Stomach (tissue), 9 donors: Measurements from ENCODE around the gene HAGH. TPM values are rescaled to one million over a fixed set of nuclear protein-coding genes. Genes with fewer than 3 reads are reported as not detected.

Experiments used
- DNase-seq, 2 donors: peaks; one replicate each; pipeline versions ENCODE4 v3.0.0 to v3.0.0-alpha.2; 2013 to 2019
- H3K27ac ChIP-seq, 5 donors: fragments of 200-600 bp in 4 of 5; sonication (generic) in 4 of 5; one replicate each; pipeline ENCODE4 v1.5.1; 2013 to 2019; ENCODE audit warnings: mild to moderate bottlenecking in 1 of 5, moderate library complexity in 1 of 5
- H3K27me3 ChIP-seq, 3 donors: fragments of 200-600 bp; sonication (generic); one replicate each; pipeline ENCODE4 v1.5.1; 2017 to 2019; ENCODE audit warnings: mixed run types in 1 of 3
- H3K36me3 ChIP-seq, 4 donors: fragments of 200-600 bp; sonication (generic); 1 replicate in 3 of 4; 2 replicates in 1 of 4; pipeline ENCODE4 v1.5.1; 2016 to 2019
- H3K4me1 ChIP-seq, 4 donors: fragments of 200-600 bp; sonication (generic); one replicate each; pipeline ENCODE4 v1.5.1; 2016 to 2019
- H3K4me3 ChIP-seq, 4 donors: fragments of 200-600 bp; sonication (generic) in 3 of 4; one replicate each; pipeline ENCODE4 v1.5.1; 2016 to 2019; ENCODE audit warnings: mild to moderate bottlenecking in 1 of 4
- H3K9me3 ChIP-seq, 4 donors: fragments of 200-600 bp; sonication (generic); one replicate each; pipeline ENCODE4 v1.5.1; 2016 to 2019
- CTCF ChIP-seq, 7 experiments: fragments of 450-650 bp in 4 of 7; fragments of 200-600 bp in 3 of 7; sonication (generic) in 3 of 7; IDR thresholded peaks; one replicate each; pipeline ENCODE4 v1.5.1; 2016 to 2019; ENCODE audit warnings: antibody characterized with exemption in 7 of 7, control low read depth in 2 of 7, mild to moderate bottlenecking in 1 of 7
- EP300 ChIP-seq: sonication (generic); formaldehyde crosslinking; IDR thresholded peaks from one replicate; pipeline ENCODE4 v1.6.1; 2017; ENCODE audit warnings: antibody characterized with exemption
- POLR2A ChIP-seq, 4 donors: fragments of 450-650 bp; IDR thresholded peaks; one replicate each; pipeline ENCODE4 v1.6.1; 2016; ENCODE audit warnings: antibody characterized with exemption in 4 of 4, control low read depth in 2 of 4, mild to moderate bottlenecking in 1 of 4, moderate library complexity in 1 of 4
- POLR2AphosphoS5 ChIP-seq, 3 donors: sonication (generic); formaldehyde crosslinking; IDR thresholded peaks; one replicate each; pipeline ENCODE4 v1.6.1; 2016; ENCODE audit warnings: antibody characterized with exemption in 3 of 3
- WGBS, 5 donors: extraction: QIAGEN DNeasy Blood & Tissue Kit in 3 of 5; methylation state at CpG; one replicate each; pipeline versions ENCODE4 v1.1.5 to v1.1.7; 2013 to 2018; 5-methylcytosine and 5-hydroxymethylcytosine counted together
- intact Hi-C: fragments of 100-400 bp; cut with DNase I; formaldehyde crosslinking; loops from one replicate; pipeline ENCODE4 v1.15.1; 2023; ENCODE audit warnings: low total_unique reads
- polyA plus RNA-seq, 3 donors: library from polyadenylated mRNA; stranded (reverse); fragments of 200-250 nt; gene quantifications; one replicate each; pipeline ENCODE4 v1.2.3, GENCODE V29; 2013
- total RNA-seq, 5 donors: library from RNA; depleted of rRNA; stranded (reverse); fragments of >200 nt; gene quantifications; one replicate each; pipeline versions ENCODE4 v1.1.0 to v1.2.3, GENCODE V29; 2014 to 2016
- donor health status: healthy with polysubstance abuse.
- donor health status: Bipolar disorder and iron deficiency.
- donor health status: healthy.

HAGH gene
- total and polyA plus RNA-seq, 8 donors, result 30.3 to 119 (median 69.2) TPM

DNA sequence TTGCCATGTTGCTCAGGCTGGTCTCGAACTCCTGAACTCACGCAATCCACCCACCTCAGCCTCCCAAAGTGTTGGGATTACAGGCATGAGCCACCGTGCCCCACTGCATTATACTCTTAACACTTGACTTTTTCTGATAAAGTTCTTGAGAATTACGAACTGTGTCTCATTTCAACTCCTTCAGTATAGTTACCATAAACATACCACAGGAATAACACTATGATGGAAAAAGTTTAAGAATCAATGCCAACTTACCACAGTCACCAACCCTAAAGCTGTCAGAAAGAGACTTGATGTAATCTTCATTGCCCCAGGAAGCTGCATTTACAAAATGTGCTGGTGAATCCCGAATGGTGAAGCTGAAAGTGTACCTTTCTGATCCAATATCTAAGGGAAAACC lies 35.1 kb upstream of the HAGH start:
- Histone ChIP-seq H3K36me3 (no peaks in the 10 kb centered on the region), H3K27me3 (peaks cover 0 to 84% (median 26%) of the 10 kb centered on the region in 3 donors), H3K9me3 (no peaks in the 10 kb centered on the region), H3K27ac (no peak overlapping the region), H3K4me3 (no peak overlapping the region), H3K4me1 (peaks cover 0 to 5% (median 0%) of the 10 kb centered on the region in 4 donors)
- no peak for TF ChIP-seq CTCF (IDR thresholded peaks at IDR 0.05)
- TF ChIP-seq EP300, result no peak
- no peak for TF ChIP-seq POLR2A (IDR thresholded peaks at IDR 0.05)
- no peak for TF ChIP-seq POLR2AphosphoS5 (IDR thresholded peaks at IDR 0.05)
- DNase-seq, result no peak
- 70 to 77% (median 75%) methylated on average over 5 of the region's 5 CpGs for WGBS, 5 donors
- intact Hi-C loops, result loop anchor here (5.0 kb wide), 1 partner anchor 71 kb away; no protein-coding TSS in a partner anchor

DNA sequence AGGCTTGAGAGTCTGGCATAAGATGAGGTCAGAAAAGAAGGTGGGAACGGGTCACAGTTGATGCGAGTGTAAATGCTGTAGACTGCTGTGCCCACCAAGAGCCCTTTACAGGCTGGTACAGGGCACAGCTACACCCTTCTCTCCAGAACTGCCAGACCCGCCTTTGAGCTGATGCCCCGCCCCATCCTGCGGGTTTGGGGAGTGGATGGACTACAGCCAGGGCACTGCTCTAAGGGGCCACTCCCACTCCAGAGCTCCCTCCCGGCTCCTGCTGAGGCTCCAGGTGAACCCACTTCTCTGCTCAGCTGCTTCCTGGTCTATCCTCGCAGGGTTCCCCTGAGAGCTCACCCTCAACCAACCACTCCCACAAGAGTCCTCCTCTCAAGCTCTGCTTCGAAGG lies 33.0 kb upstream of the HAGH start:
- Histone ChIP-seq H3K27me3 (peaks cover 0 to 72% (median 26%) of the 10 kb centered on the region in 3 donors), H3K36me3 (no peaks in the 10 kb centered on the region), H3K4me3 (no peak overlapping the region), H3K9me3 (no peaks in the 10 kb centered on the region), H3K27ac (no peak overlapping the region), H3K4me1 (peaks cover 0 to 5% (median 0%) of the 10 kb centered on the region in 4 donors)
- intact Hi-C loops, result loop anchor here (5.0 kb wide), 1 partner anchor 73 kb away; no protein-coding TSS in a partner anchor
- TF ChIP-seq POLR2AphosphoS5 (IDR thresholded peaks at IDR 0.05) (no peak), POLR2A (IDR thresholded peaks at IDR 0.05) (no peak), CTCF (IDR thresholded peaks at IDR 0.05) (no peak), EP300 (no peak)
- 10 to 23% (median 17%) methylated on average over 7 to 8 of the region's 8 CpGs for WGBS, 5 donors
- DNase-seq, result peak; percentile 29 to 47

GRCh38 chr16:1858189-1858865 lies 31.7 kb upstream of the HAGH start:
- peaks cover 0 to 74% (median 26%) of the 10 kb centered on the region in 3 donors for H3K27me3 ChIP-seq
- H3K27ac ChIP-seq, result no peak overlapping the region
- H3K4me3 ChIP-seq, result no peak overlapping the region
- no peaks in the 10 kb centered on the region for H3K36me3 ChIP-seq
- no peak for DNase-seq
- no peaks in the 10 kb centered on the region for H3K9me3 ChIP-seq
- WGBS, 5 donors, result 15 to 31% (median 20%) methylated on average over 8 of the region's 8 CpGs
- intact Hi-C loops, result no loop called here
- TF ChIP-seq CTCF (IDR thresholded peaks at IDR 0.05) (no peak), POLR2A (IDR thresholded peaks at IDR 0.05) (no peak)
- H3K4me1 ChIP-seq, result no peaks in the 10 kb centered on the region

DNA sequence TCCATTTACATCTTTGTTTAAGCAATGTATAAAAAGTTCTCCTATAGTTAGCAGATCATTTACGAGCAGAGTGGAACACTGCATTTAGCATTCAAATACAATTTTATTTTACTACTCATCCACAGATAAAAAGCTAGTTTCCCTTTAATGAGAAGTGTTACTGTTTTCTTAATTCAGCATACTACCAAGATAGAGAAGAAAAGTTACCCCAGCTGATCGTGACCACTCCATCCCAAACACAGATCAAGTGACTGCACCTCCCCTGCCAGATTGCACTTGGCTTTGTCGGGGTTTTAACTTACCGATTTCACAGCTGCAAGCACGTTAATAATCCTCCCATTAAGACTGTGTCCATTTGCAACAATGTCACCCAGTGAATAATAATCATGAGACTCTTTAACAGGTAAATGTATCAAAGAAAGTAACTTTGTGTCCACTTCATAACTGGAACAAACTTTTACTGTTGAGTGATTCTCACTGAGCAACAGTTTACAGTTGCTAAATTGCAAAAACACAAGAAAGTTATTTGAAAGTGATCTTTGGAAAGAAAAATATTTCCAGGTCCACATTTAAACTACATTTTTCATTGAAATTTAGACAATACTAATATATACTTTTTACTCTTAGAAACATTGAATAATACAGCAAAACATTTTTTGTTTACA lies 30.9 kb upstream of the HAGH start:
- no peaks in the 10 kb centered on the region for H3K36me3 ChIP-seq
- peaks cover 0 to 67% (median 26%) of the 10 kb centered on the region in 3 donors for H3K27me3 ChIP-seq
- no peak overlapping the region for H3K4me3 ChIP-seq
- no peaks in the 10 kb centered on the region for H3K9me3 ChIP-seq
- no peak for DNase-seq
- whole genome bisulfite sequencing, 5 donors, result 35 to 45% (median 44%) methylated on average over 5 of the region's 5 CpGs
- no peaks in the 10 kb centered on the region for H3K4me1 ChIP-seq
- H3K27ac ChIP-seq, result no peak overlapping the region
- TF ChIP-seq EP300 (no peak), POLR2A (IDR thresholded peaks at IDR 0.05) (no peak), POLR2AphosphoS5 (IDR thresholded peaks at IDR 0.05) (no peak), CTCF (IDR thresholded peaks at IDR 0.05) (no peak)
- intact Hi-C loops, result no loop called here
